B cell (primary cell): Measurements from ENCODE around the gene AGBL4. TPM values are rescaled to one million over a fixed set of nuclear protein-coding genes. Genes with fewer than 3 reads are reported as not detected.

Experiments
- ATAC-seq: fragments of 200-7000 bp; cut with Tn5 transposase; one replicate; pipeline ENCODE4 v1.10.0; 2021; ENCODE audit warnings: low read depth, mild to moderate bottlenecking, moderate number of reproducible peaks, moderate library complexity
- CTCF ChIA-PET: fragments of 350-600 bp; sonication (Branson Sonifier 250); formaldehyde crosslinking; loops from one replicate; lab custom pipeline; 2021; ENCODE audit warnings: antibody characterized with exemption, inconsistent platforms; lab: Charles Lee
- POLR2A ChIA-PET: fragments of 350-600 bp; sonication (Branson Sonifier 250); formaldehyde crosslinking; loops from one replicate; lab custom pipeline; 2021; ENCODE audit warnings: antibody characterized with exemption; lab: Charles Lee
- DNase-seq: peaks from one replicate; pipeline ENCODE4 v3.0.0; 2013
- H2AFZ ChIP-seq: 2 replicates; pipeline ENCODE4 v1.6.1; 2012; ENCODE audit warnings: mild to moderate bottlenecking, low read depth, low read length; ENCODE audit not compliant: insufficient read depth, poor library complexity, severe bottlenecking
- H3K27ac ChIP-seq, 2 donors: 1 replicate in 1 of 2; 2 replicates in 1 of 2; pipeline ENCODE4 v1.5.1; 2012 to 2013; ENCODE audit warnings: low read length in 2 of 2, mild to moderate bottlenecking in 2 of 2, moderate library complexity in 1 of 2
- H3K27me3 ChIP-seq, 4 experiments: fragments of 200-600 bp in 1 of 4; sonication (generic) in 1 of 4; replicated peaks in 1 of 4; 1 replicate in 2 of 4; 2 replicates in 2 of 4; pipeline versions ENCODE4 v1.6.1 to v1.7.0; 2013 to 2016; ENCODE audit warnings: low read length in 3 of 4, mild to moderate bottlenecking in 2 of 4, mixed read lengths in 1 of 4, moderate library complexity in 1 of 4; ENCODE audit not compliant: insufficient read depth in 4 of 4, control insufficient read depth in 3 of 4; ENCODE audit errors: control extremely low read depth in 1 of 4
- H3K36me3 ChIP-seq, 2 experiments: replicated peaks in 1 of 2; 1 replicate in 1 of 2; 2 replicates in 1 of 2; pipeline versions ENCODE4 v1.6.1 to v1.7.1; 2013; ENCODE audit warnings: low read length in 1 of 2; ENCODE audit not compliant: insufficient read depth in 2 of 2, control insufficient read depth in 1 of 2; ENCODE audit errors: control extremely low read depth in 1 of 2, extremely low read depth in 1 of 2
- H3K4me1 ChIP-seq, 2 donors: fragments of 200-600 bp in 1 of 2; sonication (generic) in 1 of 2; 1 replicate in 1 of 2; 2 replicates in 1 of 2; pipeline versions ENCODE4 v1.5.1 to v1.6.1; 2013 to 2017; ENCODE audit warnings: low read length in 2 of 2; ENCODE audit not compliant: control insufficient read depth in 2 of 2, insufficient read depth in 2 of 2
- H3K4me2 ChIP-seq: replicated peaks from 2 replicates; pipeline ENCODE3; 2012; ENCODE audit warnings: mild to moderate bottlenecking, low read depth, low read length; ENCODE audit not compliant: poor library complexity, severe bottlenecking
- H3K4me3 ChIP-seq, 5 experiments: fragments of 200-600 bp in 1 of 5; sonication (generic) in 1 of 5; 1 replicate in 3 of 5; 2 replicates in 2 of 5; pipeline versions ENCODE4 v1.5.1 to v1.7.0; 2011 to 2016; ENCODE audit warnings: low read length in 4 of 5, mild to moderate bottlenecking in 4 of 5, low read depth in 2 of 5, control low read depth in 1 of 5, moderate library complexity in 1 of 5; ENCODE audit not compliant: insufficient read depth in 1 of 5; ENCODE audit errors: control extremely low read depth in 1 of 5, extremely low read depth in 1 of 5
- H3K79me2 ChIP-seq: fragments of 200-600 bp; sonication (generic); one replicate; pipeline ENCODE4 v1.6.0; 2016; ENCODE audit warnings: low read length; ENCODE audit not compliant: control insufficient read depth, insufficient read depth
- H3K9ac ChIP-seq: fragments of 200-600 bp; sonication (generic); 2 replicates; pipeline ENCODE4 v1.6.1; 2017; ENCODE audit warnings: mild to moderate bottlenecking, low read length, moderate library complexity
- H3K9me3 ChIP-seq, 3 donors: one replicate each; pipeline versions ENCODE4 v1.6.1 to v1.7.1; 2013; ENCODE audit warnings: low read length in 2 of 3; ENCODE audit not compliant: control insufficient read depth in 2 of 3, insufficient read depth in 1 of 3; ENCODE audit errors: control extremely low read depth in 1 of 3
- H4K20me1 ChIP-seq: 2 replicates; pipeline ENCODE4 v1.6.0; 2012; ENCODE audit warnings: mild to moderate bottlenecking, low read length; ENCODE audit not compliant: insufficient read depth, control insufficient read depth, poor library complexity, severe bottlenecking
- H3K27ac Mint-ChIP-seq: one replicate; pipeline ENCODE4 v1.8.0; 2021; ENCODE audit warnings: mixed read lengths
- H3K27me3 Mint-ChIP-seq: one replicate; pipeline ENCODE4 v1.8.0; 2021; ENCODE audit warnings: mixed read lengths
- H3K4me1 Mint-ChIP-seq: one replicate; pipeline ENCODE4 v1.8.0; 2021; ENCODE audit warnings: mixed read lengths
- H3K4me3 Mint-ChIP-seq: one replicate; pipeline ENCODE4 v1.8.0; 2021; ENCODE audit warnings: mixed read lengths
- H3K9me3 Mint-ChIP-seq: one replicate; pipeline ENCODE4 v1.8.0; 2022; ENCODE audit warnings: mixed read lengths; ENCODE audit not compliant: insufficient read depth
- EZH2 ChIP-seq: IDR thresholded peaks from 2 replicates; pipeline ENCODE4 v1.6.1; 2012; ENCODE audit warnings: borderline replicate concordance, low read depth, mild to moderate bottlenecking, moderate library complexity, low read length; ENCODE audit not compliant: insufficient read depth, poor library complexity, severe bottlenecking
- WGBS: methylation state at CpG from one replicate; pipeline ENCODE4 v1.1.5; 2013; ENCODE audit warnings: missing lambda C conversion rate; ENCODE audit not compliant: insufficient coverage; 5-methylcytosine and 5-hydroxymethylcytosine counted together
- intact Hi-C: fragments of 100-400 bp; cut with micrococcal nuclease; formaldehyde crosslinking; loops from one replicate; pipeline ENCODE4 v1.10.0; 2022
- polyA plus RNA-seq: library from polyadenylated mRNA; depleted of rRNA; stranded (reverse); fragments of >200 nt; gene quantifications from 2 replicates; pipeline ENCODE4 v1.2.3, GENCODE V29; 2012
- total RNA-seq, 2 donors: library from RNA; stranded (reverse); fragments of 120-200 nt in 1 of 2; gene quantifications; 1 replicate in 1 of 2; 2 replicates in 1 of 2; pipeline versions ENCODE4 v1.2.3 to v1.2.4, GENCODE V29; 2013 to 2022
- TF ChIP-seq, protein P1 (sequence below): fragments of 200-600 bp; IDR thresholded peaks from one replicate; pipeline ENCODE4 v1.8.0; 2022; ENCODE audit warnings: antibody characterized with exemption, mild to moderate bottlenecking

The AGBL4 gene
- total and polyA plus RNA-seq, 2 donors (not counting 1 experiment from before 2014, with no cell fraction given): 0.07 to 0.12 TPM

DNA sequence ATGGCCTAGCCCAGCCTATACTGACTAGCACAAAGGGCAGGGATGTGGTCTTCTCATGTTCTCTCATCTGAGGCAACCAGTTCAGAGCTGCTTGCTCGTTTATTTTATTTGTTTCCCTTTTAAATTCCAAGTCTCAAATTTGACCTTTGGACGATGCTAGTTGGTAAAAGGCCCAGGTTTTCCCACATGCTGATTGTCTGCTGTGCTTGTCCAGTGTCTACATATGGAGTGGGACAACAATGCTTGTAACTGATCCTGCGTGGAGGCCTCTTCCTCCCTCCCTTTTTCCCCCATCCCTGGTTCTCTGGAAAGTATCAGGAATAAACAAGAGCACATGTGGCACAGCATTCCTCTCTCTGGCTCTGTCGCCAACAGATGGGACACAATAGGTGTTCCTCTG lies 1213.0 kb downstream of the AGBL4 start:
- no peaks in the 10 kb centered on the region for H3K36me3 ChIP-seq
- H3K4me3 ChIP-seq: no peak overlapping the region
- no peak overlapping the region for H3K4me3 Mint-ChIP-seq
- no peaks in the 10 kb centered on the region for H3K79me2 ChIP-seq
- DNase-seq: no peak
- 90% methylated on average over 3 of the region's 4 CpGs for WGBS
- ChIA-PET CTCF (interaction anchor here (1.2 kb wide), 1 partner anchor 133 kb away, joined by 5 read pairs; no protein-coding TSS in a partner anchor), POLR2A (interaction anchor here (0.6 kb wide), 1 partner anchor 14 kb away, joined by 4 read pairs; no protein-coding TSS in a partner anchor)
- peaks cover 19% of the 10 kb centered on the region for H3K4me1 Mint-ChIP-seq
- no peak overlapping the region for H3K4me2 ChIP-seq
- intact Hi-C loops: no loop called here
- H4K20me1 ChIP-seq: no peaks in the 10 kb centered on the region
- H2AFZ ChIP-seq: no peak overlapping the region
- H3K9me3 ChIP-seq: no peaks in the 10 kb centered on the region
- H3K27ac ChIP-seq: no peak overlapping the region
- ATAC-seq: no peak
- peaks cover 8 to 13% of the 10 kb centered on the region in 2 donors for H3K4me1 ChIP-seq
- H3K9me3 Mint-ChIP-seq: no peaks in the 10 kb centered on the region
- no peak overlapping the region for H3K9ac ChIP-seq
- no peaks in the 10 kb centered on the region for H3K27me3 ChIP-seq
- no peak overlapping the region for H3K27ac Mint-ChIP-seq
- TF ChIP-seq EZH2: no peak
- TF ChIP-seq, protein P1, sequence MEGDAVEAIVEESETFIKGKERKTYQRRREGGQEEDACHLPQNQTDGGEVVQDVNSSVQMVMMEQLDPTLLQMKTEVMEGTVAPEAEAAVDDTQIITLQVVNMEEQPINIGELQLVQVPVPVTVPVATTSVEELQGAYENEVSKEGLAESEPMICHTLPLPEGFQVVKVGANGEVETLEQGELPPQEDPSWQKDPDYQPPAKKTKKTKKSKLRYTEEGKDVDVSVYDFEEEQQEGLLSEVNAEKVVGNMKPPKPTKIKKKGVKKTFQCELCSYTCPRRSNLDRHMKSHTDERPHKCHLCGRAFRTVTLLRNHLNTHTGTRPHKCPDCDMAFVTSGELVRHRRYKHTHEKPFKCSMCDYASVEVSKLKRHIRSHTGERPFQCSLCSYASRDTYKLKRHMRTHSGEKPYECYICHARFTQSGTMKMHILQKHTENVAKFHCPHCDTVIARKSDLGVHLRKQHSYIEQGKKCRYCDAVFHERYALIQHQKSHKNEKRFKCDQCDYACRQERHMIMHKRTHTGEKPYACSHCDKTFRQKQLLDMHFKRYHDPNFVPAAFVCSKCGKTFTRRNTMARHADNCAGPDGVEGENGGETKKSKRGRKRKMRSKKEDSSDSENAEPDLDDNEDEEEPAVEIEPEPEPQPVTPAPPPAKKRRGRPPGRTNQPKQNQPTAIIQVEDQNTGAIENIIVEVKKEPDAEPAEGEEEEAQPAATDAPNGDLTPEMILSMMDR: no peak
- H3K27me3 Mint-ChIP-seq: no peaks in the 10 kb centered on the region

DNA sequence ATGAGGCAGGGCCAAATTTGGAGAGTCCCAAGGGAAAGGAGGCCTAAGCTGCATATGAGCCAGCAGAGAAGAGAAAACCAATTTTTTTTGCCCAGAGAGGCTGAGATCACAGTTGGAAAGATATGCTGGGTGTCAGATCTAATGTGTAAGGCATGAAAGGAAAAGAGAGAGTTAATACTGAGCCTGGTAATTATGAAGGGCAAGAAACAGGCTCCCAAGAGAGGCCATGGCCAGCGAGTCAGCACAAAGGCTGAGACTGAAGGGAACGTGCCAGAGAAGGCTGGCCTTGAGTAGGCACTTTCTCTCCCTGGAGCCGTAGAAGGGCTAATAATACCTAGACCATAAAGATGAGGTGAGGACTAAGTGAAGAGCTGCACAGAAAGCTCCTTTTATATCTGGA lies 1215.3 kb downstream of the AGBL4 start:
- TF ChIP-seq, protein P1: no peak
- TF ChIP-seq EZH2: no peak
- no peaks in the 10 kb centered on the region for H3K9me3 Mint-ChIP-seq
- H3K4me2 ChIP-seq: no peak overlapping the region
- CTCF ChIA-PET: interaction anchor here (1.4 to 4.3 kb wide), 2 partner anchors 9 to 11 kb away, joined by 4 to 21 read pairs; no protein-coding TSS in a partner anchor
- H3K27me3 Mint-ChIP-seq: no peaks in the 10 kb centered on the region
- H3K4me1 Mint-ChIP-seq: peaks cover 20% of the 10 kb centered on the region
- ATAC-seq: no peak
- no peak overlapping the region for H3K9ac ChIP-seq
- peaks cover 11 to 13% of the 10 kb centered on the region in 2 donors for H3K4me1 ChIP-seq
- no peaks in the 10 kb centered on the region for H3K79me2 ChIP-seq
- intact Hi-C loops: no loop called here
- no peak for DNase-seq
- no peak overlapping the region for H2AFZ ChIP-seq
- H3K4me3 Mint-ChIP-seq: no peak overlapping the region
- WGBS: 46% methylated on average over 3 of the region's 3 CpGs
- H3K27ac ChIP-seq: no peak overlapping the region
- no peaks in the 10 kb centered on the region for H3K27me3 ChIP-seq
- POLR2A ChIA-PET: no interaction called here
- H3K9me3 ChIP-seq: no peaks in the 10 kb centered on the region
- no peak overlapping the region for H3K4me3 ChIP-seq
- H4K20me1 ChIP-seq: no peaks in the 10 kb centered on the region
- no peak overlapping the region for H3K27ac Mint-ChIP-seq
- no peaks in the 10 kb centered on the region for H3K36me3 ChIP-seq
